IMR-90 (cell line): Measurements from ENCODE around the gene CYB561D2.

Source experiments
- CEBPB ChIP-seq: IDR thresholded peaks from 2 replicates; pipeline ENCODE4 v1.6.1; 2012; ENCODE audit warnings: low read depth, low read length, improper control_type of control experiment
- CTCF ChIP-seq: conservative IDR thresholded peaks from 2 replicates; pipeline ENCODE4 v1.5.1; 2012; ENCODE audit warnings: mild to moderate bottlenecking, low read depth, low read length, improper control_type of control experiment
- POLR2A ChIP-seq: IDR thresholded peaks from 2 replicates; pipeline ENCODE4 v1.6.1; 2012; ENCODE audit warnings: mild to moderate bottlenecking, low read depth, low read length
- RFX5 ChIP-seq: IDR thresholded peaks from 2 replicates; pipeline ENCODE4 v1.8.0; 2012; ENCODE audit warnings: low read depth, mild to moderate bottlenecking, low read length, moderate library complexity

DNA sequence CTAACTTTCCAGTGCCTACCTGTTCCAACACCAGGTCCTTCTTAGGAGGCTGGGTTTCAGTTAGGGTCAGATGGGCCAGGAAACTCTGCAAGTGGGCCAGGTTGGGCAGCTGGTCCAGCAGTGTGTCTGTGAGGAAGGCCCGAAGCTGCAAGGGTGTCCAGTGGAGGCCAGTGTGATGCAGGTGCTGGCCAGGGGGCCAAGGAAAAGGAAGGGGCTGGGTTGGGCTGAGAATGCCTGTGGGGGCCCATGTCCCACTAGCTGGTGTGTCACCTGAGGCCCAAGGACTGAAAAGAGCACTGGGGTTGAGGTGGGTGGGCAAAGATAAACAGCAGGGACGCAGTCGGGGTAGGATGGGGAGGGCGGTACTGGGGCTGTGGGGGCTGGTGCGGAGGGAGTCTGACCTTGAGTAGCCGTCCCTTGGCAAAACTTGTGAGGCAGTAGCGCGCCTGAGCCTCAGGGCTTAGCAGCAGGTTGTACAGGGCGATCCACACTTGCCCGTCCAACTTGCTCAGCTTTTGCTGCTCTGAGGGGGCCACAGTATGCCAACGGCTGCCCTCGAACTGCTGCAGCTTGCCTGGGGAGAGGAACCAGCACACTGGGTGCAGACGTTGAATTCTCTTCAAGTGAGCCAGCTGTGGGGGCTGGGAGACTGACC is 8.5 kb upstream of the CYB561D2 start:
- TF ChIP-seq POLR2A = no peak
- TF ChIP-seq RFX5 = no peak
- no peak for TF ChIP-seq CEBPB
- no peak for TF ChIP-seq CTCF
